MV-4-11 (cell line): Measurements from ENCODE around the gene XRCC3.

Experiments
- DNase-seq: peaks from one replicate; lab custom pipeline; 2025; lab: John Stamatoyannopoulos, UW

XRCC3 gene

GRCh38 chr14:103706551-103707328 is 8.5 kb downstream of the XRCC3 start:
- no peak for DNase-seq

GRCh38 chr14:103705504-103706284 is 9.6 kb downstream of the XRCC3 start:
- DNase-seq, result no peak

- peak; percentile 37 for DNase-seq
Observed at GRCh38 chr14:103705118-103705503, 10.1 kb downstream of the XRCC3 start.

GRCh38 chr14:103704708-103705107 is 10.5 kb downstream of the XRCC3 start:
- DNase-seq, result no peak

- no peak for DNase-seq
Observed at GRCh38 chr14:103703433-103704385, 11.5 kb downstream of the XRCC3 start.

- DNase-seq, result no peak
Observed at GRCh38 chr14:103702497-103703432, 12.5 kb downstream of the XRCC3 start.

- no peak for DNase-seq
Observed at GRCh38 chr14:103702095-103702494, 13.2 kb downstream of the XRCC3 start.

- DNase-seq, result no peak
Observed at GRCh38 chr14:103700753-103701490, 14.3 kb downstream of the XRCC3 start.

- no peak for DNase-seq
Observed at GRCh38 chr14:103699901-103700752, 15.1 kb downstream of the XRCC3 start.

- no peak for DNase-seq
Observed at GRCh38 chr14:103699261-103699661, 16.0 kb downstream of the XRCC3 start.

- DNase-seq, result no peak
Observed at GRCh38 chr14:103698380-103699260, 16.6 kb downstream of the XRCC3 start.

- DNase-seq, result no peak
Observed at GRCh38 chr14:103697603-103698379, 17.5 kb downstream of the XRCC3 start.

GRCh38 chr14:103697206-103697602 is 18.0 kb downstream of the XRCC3 start:
- DNase-seq, result no peak

GRCh38 chr14:103696466-103697071 is 18.7 kb downstream of the XRCC3 start:
- no peak for DNase-seq

GRCh38 chr14:103696070-103696402 is 19.2 kb downstream of the XRCC3 start:
- DNase-seq, result no peak

- DNase-seq, result no peak
Observed at GRCh38 chr14:103695296-103696069, 19.8 kb downstream of the XRCC3 start.
